ENCODE results near the gene SCAF1.

- no peak for TF ChIP-seq CTCF (IDR thresholded peaks at IDR 0.05)
- TF ChIP-seq POLR2AphosphoS5 (IDR thresholded peaks at IDR 0.05): no peak
These were observed 25.5 kb downstream of the SCAF1 start for GRCh38 chr19:49667473-49667872.

Measured in upper lobe of left lung (tissue), 4 donors.